Skeletal muscle tissue (tissue), 4 donors: Measurements from ENCODE around the gene LILRB3. TPM values are rescaled to one million over a fixed set of nuclear protein-coding genes. Genes with fewer than 3 reads are reported as not detected.
A peak's percentile ranks its signal among the peaks of the same experiment; 100 is the strongest.
"Not testable (repeated sequence)": the region's sequence is repeated elsewhere in the genome, so short reads cannot be mapped to it uniquely, and the experiment has no call there.

Experiments
- H3K27ac ChIP-seq: one replicate; pipeline ENCODE4 v1.7.0; 2013; ENCODE audit warnings: mild to moderate bottlenecking, low read depth, low read length, inconsistent platforms
- H3K27me3 ChIP-seq, 3 donors: one replicate each; pipeline ENCODE4 v1.7.0; 2013; ENCODE audit warnings: low read length in 3 of 3; ENCODE audit not compliant: control insufficient read depth in 3 of 3, insufficient read depth in 3 of 3
- H3K36me3 ChIP-seq, 3 donors: one replicate each; pipeline ENCODE4 v1.7.0; 2013; ENCODE audit warnings: low read length in 3 of 3; ENCODE audit not compliant: control insufficient read depth in 3 of 3, insufficient read depth in 3 of 3
- H3K4me1 ChIP-seq, 3 donors: one replicate each; pipeline ENCODE4 v1.7.0; 2013; ENCODE audit warnings: low read length in 3 of 3, mild to moderate bottlenecking in 3 of 3; ENCODE audit not compliant: control insufficient read depth in 3 of 3, insufficient read depth in 3 of 3
- H3K4me3 ChIP-seq, 3 donors: one replicate each; pipeline ENCODE4 v1.7.0; 2013; ENCODE audit warnings: low read length in 3 of 3
- H3K9ac ChIP-seq, 3 donors: one replicate each; pipeline ENCODE4 v1.7.0; 2013; ENCODE audit warnings: low read length in 3 of 3, mild to moderate bottlenecking in 3 of 3, moderate library complexity in 2 of 3, low read depth in 1 of 3
- H3K9me3 ChIP-seq, 3 donors: one replicate each; pipeline ENCODE4 v1.7.0; 2013; ENCODE audit warnings: low read length in 3 of 3; ENCODE audit not compliant: control insufficient read depth in 3 of 3
- total RNA-seq: library from RNA; depleted of rRNA; stranded (reverse); fragments of >200 nt; gene quantifications from one replicate; pipeline ENCODE4 v1.2.3, GENCODE V29; 2014
- donor health status: Osteomylitis.

LILRB3 gene
- total RNA-seq, 1 donor from 2014 or later: 4.2 TPM

- Histone ChIP-seq H3K4me3 (no peak overlapping the region), H3K9me3 (no peaks in the 10 kb centered on the region), H3K36me3 (peaks cover 17 to 23% (median 21%) of the 10 kb centered on the region in 3 donors), H3K4me1 (peaks cover 36 to 41% (median 41%) of the 10 kb centered on the region in 3 donors), H3K27ac (peak overlapping the region; percentile 87), H3K9ac (no peak overlapping the region), H3K27me3 (no peaks in the 10 kb centered on the region)
Observed at GRCh38 chr19:54211235-54211634, 11.6 kb downstream of the LILRB3 start.

GRCh38 chr19:54209811-54210494, 12.9 kb downstream of the LILRB3 start:
- Histone ChIP-seq H3K9ac (peak overlapping the region; percentile 33 to 55 (median 40)), H3K9me3 (no peaks in the 10 kb centered on the region), H3K4me3 (peak overlapping the region in 1 of 3 donors; percentile 7), H3K27ac (peak overlapping the region; percentile 87), H3K36me3 (peaks cover 28 to 31% (median 29%) of the 10 kb centered on the region in 3 donors), H3K27me3 (no peaks in the 10 kb centered on the region), H3K4me1 (peaks cover 43 to 54% (median 51%) of the 10 kb centered on the region in 3 donors)

- Histone ChIP-seq H3K4me3 (peak overlapping the region in 1 of 3 donors; percentile 7), H3K9ac (peak overlapping the region; percentile 33 to 55 (median 40)), H3K4me1 (peaks cover 50 to 61% (median 54%) of the 10 kb centered on the region in 3 donors)
Observed at GRCh38 chr19:54209058-54209810, 13.6 kb downstream of the LILRB3 start.

GRCh38 chr19:54208784-54209057, 14.1 kb downstream of the LILRB3 start:
- H3K9ac ChIP-seq: peak overlapping the region; percentile 15 to 55 (median 51)
- peaks cover 54 to 66% (median 57%) of the 10 kb centered on the region in 3 donors for H3K4me1 ChIP-seq
- no peak overlapping the region for H3K4me3 ChIP-seq
- H3K27me3 ChIP-seq: no peaks in the 10 kb centered on the region
- peak overlapping the region; percentile 87 for H3K27ac ChIP-seq
- peaks cover 32 to 42% (median 38%) of the 10 kb centered on the region in 3 donors for H3K36me3 ChIP-seq
- H3K9me3 ChIP-seq: no peaks in the 10 kb centered on the region

More at GRCh38 chr19:54209058-54209810, 13.6 kb downstream of the LILRB3 start:
- peaks cover 31 to 39% (median 35%) of the 10 kb centered on the region in 3 donors for H3K36me3 ChIP-seq
- H3K9me3 ChIP-seq: no peaks in the 10 kb centered on the region
- peak overlapping the region; percentile 87 for H3K27ac ChIP-seq
- H3K27me3 ChIP-seq: no peaks in the 10 kb centered on the region

- Histone ChIP-seq H3K27ac (peak overlapping the region; percentile 87), H3K4me1 (peaks cover 58 to 72% (median 62%) of the 10 kb centered on the region in 3 donors), H3K9me3 (no peaks in the 10 kb centered on the region), H3K9ac (peak overlapping the region; percentile 15 to 51 (median 50)), H3K36me3 (peaks cover 37 to 43% (median 41%) of the 10 kb centered on the region in 3 donors), H3K27me3 (no peaks in the 10 kb centered on the region), H3K4me3 (no peak overlapping the region)
Observed at GRCh38 chr19:54207983-54208783, 14.6 kb downstream of the LILRB3 start.

- Histone ChIP-seq H3K27me3 (no peaks in the 10 kb centered on the region), H3K27ac (peak overlapping the region; percentile 75), H3K36me3 (peaks cover 43 to 49% (median 46%) of the 10 kb centered on the region in 3 donors), H3K9me3 (no peaks in the 10 kb centered on the region), H3K4me1 (peaks cover 63 to 77% (median 68%) of the 10 kb centered on the region in 3 donors), H3K4me3 (no peak overlapping the region), H3K9ac (peak overlapping the region in 2 of 3 donors; percentile 28 to 51)
Observed at GRCh38 chr19:54207676-54207982, 15.2 kb downstream of the LILRB3 start.

- not testable (repeated sequence) for H3K4me3 ChIP-seq, H3K27me3 ChIP-seq, H3K9ac ChIP-seq, H3K9me3 ChIP-seq
- H3K4me1 ChIP-seq: peaks cover 67 to 81% (median 72%) of the 10 kb centered on the region in 3 donors
- peak overlapping the region; percentile 75 for H3K27ac ChIP-seq
- peaks cover 44 to 53% (median 51%) of the 10 kb centered on the region in 3 donors for H3K36me3 ChIP-seq
Observed at GRCh38 chr19:54207193-54207592, 15.6 kb downstream of the LILRB3 start.

GRCh38 chr19:54206831-54207177, 16.0 kb downstream of the LILRB3 start:
- Histone ChIP-seq H3K4me1 (peaks cover 71 to 85% (median 76%) of the 10 kb centered on the region in 3 donors), H3K4me3 (no peak overlapping the region), H3K27me3 (no peaks in the 10 kb centered on the region), H3K36me3 (peaks cover 44 to 57% (median 53%) of the 10 kb centered on the region in 3 donors), H3K27ac (peak overlapping the region; percentile 75), H3K9ac (no peak overlapping the region), H3K9me3 (no peaks in the 10 kb centered on the region)

GRCh38 chr19:54206030-54206830, 16.6 kb downstream of the LILRB3 start:
- H3K4me1 ChIP-seq: peaks cover 77 to 91% (median 82%) of the 10 kb centered on the region in 3 donors
- H3K36me3 ChIP-seq: peaks cover 47 to 63% (median 53%) of the 10 kb centered on the region in 3 donors

More at GRCh38 chr19:54206030-54206830, 16.6 kb downstream of the LILRB3 start:
- Histone ChIP-seq H3K9ac (no peak overlapping the region), H3K27me3 (no peaks in the 10 kb centered on the region), H3K9me3 (no peaks in the 10 kb centered on the region), H3K27ac (peak overlapping the region; percentile 75), H3K4me3 (no peak overlapping the region)
